RWPE2 (cell line): ENCODE measurements around the gene TOMM40.
"Not testable (repeated sequence)": the region's sequence is repeated elsewhere in the genome, so short reads cannot be mapped to it uniquely, and the experiment has no call there.

Source experiments
- ATAC-seq: fragments of 200-7000 bp; cut with Tn5 transposase; 3 replicates; pipeline ENCODE4 v1.9.1; 2021; ENCODE audit warnings: low read depth
- DNase-seq: peaks from one replicate; pipeline ENCODE4 v3.0.0-alpha.2; 2020; ENCODE audit warnings: low spot score
- H3K27ac ChIP-seq: fragments of 450-650 bp; 2 replicates; pipeline ENCODE4 v1.5.1; 2017; ENCODE audit warnings: mild to moderate bottlenecking; ENCODE audit not compliant: poor library complexity, severe bottlenecking
- H3K27me3 ChIP-seq: fragments of 250-450 bp; sonication (Bioruptor Pico); 2 replicates; pipeline ENCODE4 v1.5.1; 2021; ENCODE audit warnings: mild to moderate bottlenecking, moderate library complexity; ENCODE audit not compliant: insufficient read depth, poor library complexity, severe bottlenecking
- H3K36me3 ChIP-seq: fragments of 250-450 bp; sonication (Bioruptor Pico); 2 replicates; pipeline ENCODE4 v1.5.1; 2020; ENCODE audit warnings: low read depth, mild to moderate bottlenecking, moderate library complexity
- H3K4me1 ChIP-seq: fragments of 250-450 bp; sonication (Bioruptor Pico); 2 replicates; pipeline ENCODE4 v1.5.1; 2021; ENCODE audit warnings: mild to moderate bottlenecking, moderate library complexity; ENCODE audit not compliant: insufficient read depth, poor library complexity, severe bottlenecking
- H3K4me3 ChIP-seq: fragments of 250-450 bp; sonication (Bioruptor Pico); 2 replicates; pipeline ENCODE4 v1.5.1; 2021; ENCODE audit warnings: mild to moderate bottlenecking, moderate library complexity; ENCODE audit not compliant: severe bottlenecking
- H3K9me3 ChIP-seq: fragments of 250-450 bp; sonication (Bioruptor Pico); 2 replicates; pipeline ENCODE4 v1.5.1; 2021; ENCODE audit warnings: mild to moderate bottlenecking, moderate library complexity; ENCODE audit not compliant: severe bottlenecking
- CTCF ChIP-seq: fragments of 450-650 bp; IDR thresholded peaks from one replicate; pipeline ENCODE4 v1.5.1; 2017; ENCODE audit warnings: mild to moderate bottlenecking, moderate library complexity; ENCODE audit not compliant: poor library complexity, severe bottlenecking

TOMM40 gene

GRCh38 chr19:44908836-44909261 is 17.8 kb downstream of the TOMM40 start:
- Histone ChIP-seq H3K27me3 (no peaks in the 10 kb centered on the region), H3K27ac (no peak overlapping the region), H3K4me3 (no peak overlapping the region), H3K36me3 (no peaks in the 10 kb centered on the region), H3K4me1 (no peaks in the 10 kb centered on the region), H3K9me3 (no peaks in the 10 kb centered on the region)
- no peak for TF ChIP-seq CTCF
- ATAC-seq (no peak), DNase-seq (no peak)

- H3K27ac ChIP-seq = no peak overlapping the region
- ATAC-seq (no peak), DNase-seq (no peak)
- H3K27me3 ChIP-seq = no peaks in the 10 kb centered on the region
- no peak for TF ChIP-seq CTCF
- H3K4me1 ChIP-seq = no peaks in the 10 kb centered on the region
- no peaks in the 10 kb centered on the region for H3K36me3 ChIP-seq
- H3K9me3 ChIP-seq = no peaks in the 10 kb centered on the region
- no peak overlapping the region for H3K4me3 ChIP-seq
Measured at GRCh38 chr19:44909775-44910174, 18.7 kb downstream of the TOMM40 start.

GRCh38 chr19:44911896-44912295 is 20.8 kb downstream of the TOMM40 start:
- not testable (repeated sequence) for H3K9me3 ChIP-seq, H3K36me3 ChIP-seq, H3K4me3 ChIP-seq, H3K27me3 ChIP-seq, DNase-seq, ATAC-seq, H3K27ac ChIP-seq, H3K4me1 ChIP-seq

- no peak for TF ChIP-seq CTCF
- ATAC-seq (no peak), DNase-seq (no peak)
Measured at GRCh38 chr19:44912854-44913253, 21.8 kb downstream of the TOMM40 start.

GRCh38 chr19:44913512-44914432 is 22.7 kb downstream of the TOMM40 start:
- not testable (repeated sequence) for ATAC-seq, DNase-seq, H3K27me3 ChIP-seq, H3K27ac ChIP-seq, H3K4me1 ChIP-seq, H3K36me3 ChIP-seq, H3K9me3 ChIP-seq
- H3K4me3 ChIP-seq = peak overlapping the region; percentile 45

More at GRCh38 chr19:44912854-44913253, 21.8 kb downstream of the TOMM40 start:
- Histone ChIP-seq H3K4me3 (no peak overlapping the region), H3K36me3 (no peaks in the 10 kb centered on the region), H3K9me3 (no peaks in the 10 kb centered on the region), H3K27me3 (no peaks in the 10 kb centered on the region), H3K4me1 (no peaks in the 10 kb centered on the region), H3K27ac (no peak overlapping the region)

GRCh38 chr19:44914433-44915206 is 23.6 kb downstream of the TOMM40 start, which contains the start of gene APOC1:
TSS of gene APOC1 (plus strand) at chr19:44914608. CDS start at chr19:44914892, 284 bp downstream.
- H3K27me3 ChIP-seq, H3K36me3 ChIP-seq, H3K4me1 ChIP-seq, H3K9me3 ChIP-seq, DNase-seq: not testable (repeated sequence)
- H3K27ac ChIP-seq = peak within 1 kb of the TSS; percentile 29
- ATAC-seq = peak; percentile 92
- H3K4me3 ChIP-seq = peak within 1 kb of the TSS; percentile 45
